Heart right ventricle (tissue), 16 donors: ENCODE measurements around the gene TFG. TPM values are rescaled to one million over a fixed set of nuclear protein-coding genes. Genes with fewer than 3 reads are reported as not detected.

Experiments used
- ATAC-seq, 8 donors: fragments of 200-7000 bp; cut with Tn5 transposase; one replicate each; pipeline ENCODE4 v1.9.1; 2020; ENCODE audit warnings: mild to moderate bottlenecking in 8 of 8, moderate library complexity in 8 of 8, moderate number of reproducible peaks in 1 of 8
- DNase-seq, 2 donors: peaks; one replicate each; pipeline ENCODE4 v3.0.0-alpha.2; 2020
- H3K27ac ChIP-seq, 10 donors: fragments of 200-600 bp; sonication (generic) in 2 of 10; one replicate each; pipeline versions ENCODE4 v1.5.0 to v1.8.0; 2020 to 2022; ENCODE audit warnings: mild to moderate bottlenecking in 3 of 10
- H3K27me3 ChIP-seq, 7 donors: fragments of 200-600 bp; one replicate each; pipeline ENCODE4 v1.8.0; 2021 to 2022; ENCODE audit warnings: mild to moderate bottlenecking in 2 of 7
- H3K36me3 ChIP-seq, 9 donors: fragments of 200-600 bp; sonication (generic) in 1 of 9; one replicate each; pipeline versions ENCODE4 v1.5.0 to v1.8.0; 2020 to 2022; ENCODE audit warnings: mild to moderate bottlenecking in 2 of 9
- H3K4me1 ChIP-seq, 9 donors: fragments of 200-600 bp; sonication (generic) in 1 of 9; one replicate each; pipeline versions ENCODE4 v1.5.0 to v1.8.0; 2020 to 2022; ENCODE audit warnings: mild to moderate bottlenecking in 4 of 9
- H3K4me3 ChIP-seq, 10 donors: fragments of 200-600 bp; sonication (generic) in 2 of 10; one replicate each; pipeline versions ENCODE4 v1.5.0 to v1.8.0; 2020 to 2022; ENCODE audit warnings: mild to moderate bottlenecking in 7 of 10, moderate library complexity in 2 of 10
- H3K9me3 ChIP-seq, 11 donors: fragments of 200-600 bp in 10 of 11; sonication (generic) in 2 of 11; one replicate each; pipeline versions ENCODE4 v1.5.0 to v1.8.0; 2013 to 2022; ENCODE audit warnings: mild to moderate bottlenecking in 2 of 11, control low read depth in 1 of 11, moderate library complexity in 1 of 11
- CTCF ChIP-seq, 9 donors: fragments of 200-600 bp; sonication (generic) in 2 of 9; IDR thresholded peaks; one replicate each; pipeline versions ENCODE4 v1.5.0 to v1.8.0; 2021 to 2022; ENCODE audit warnings: antibody characterized with exemption in 9 of 9, mild to moderate bottlenecking in 5 of 9, moderate library complexity in 1 of 9
- WGBS, 2 donors: extraction: QIAGEN DNeasy Blood & Tissue Kit; methylation state at CpG; one replicate each; pipeline ENCODE4 v1.1.7; 2013; ENCODE audit warnings: inconsistent platforms in 1 of 2; 5-methylcytosine and 5-hydroxymethylcytosine counted together
- intact Hi-C, 10 donors: fragments of 100-400 bp; cut with DNase I; formaldehyde crosslinking; loops; one replicate each; pipeline versions ENCODE4 v1.11.1 to v1.14.2; 2022
- polyA plus RNA-seq, 2 donors: library from polyadenylated mRNA; stranded (reverse); fragments of 200-250 nt; gene quantifications; one replicate each; pipeline ENCODE4 v1.2.3, GENCODE V29; 2013
- total RNA-seq, 10 donors: library from RNA; stranded (reverse); fragmentation: NEBNext Ultra II Directional in 3 of 10; extraction: Animal tissue kit (Norgen Biotek cat#: 25700) in 3 of 10; gene quantifications; one replicate each; pipeline versions ENCODE4 v1.2.1 to v1.2.4, GENCODE V29; 2021 to 2023
- donor health status: Arrhythmogenic right ventricular cardiomyopathy.
- donor health status: ischemic (EF 13 %, LVEDD 7.1; RV severe dilation, severe dysfunction).
- donor health status: healthy with polysubstance abuse.
- donor health status: DM: no; HTN: yes; CAD: no.
- donor health status: DM: no; HTN: no; CAD: no.
- donor health status: ischemic (EF 25% LVEDD 6.9; RV normal size, moderate dysfunction).
- donor health status: ischemic (EF 25% LVEDD 5.7; RV mildly dilated, moderate dysfunction).
- donor health status: healthy.
- donor health status: DM: yes; HTN: yes; CAD: no.
- donor health status: Ischemic cardiomyopathy.
- donor health status: ischemic (EF 35%, LVEDD 5.7; RV mildly dilated, moderate dysfunction).
- donor health status: nonischemic (EF 11% LVEDD 7.7; RV severe dilation, severe dysfunction).
- donor health status: DM: yes; HTN: yes; CAD: no.
- donor health status: PGD.
- donor health status: ischemic (EF 29% LVEDD 5.4; RV normal size, mild dysfunction).
- donor health status: nonischemic (EF 23%, LVEDD 6.1; RV moderate dilation, normal function).

The TFG gene
- total and polyA plus RNA-seq, 12 donors = 44.6 to 98.4 (median 92.4) TPM

- TF ChIP-seq CTCF (IDR thresholded peaks at IDR 0.05) = no peak
These were observed 60.4 kb downstream of the TFG start for GRCh38 chr3:100769693-100770092.

GRCh38 chr3:100775226-100775625 is 65.9 kb downstream of the TFG start:
- intact Hi-C loops = no loop called here
- DNase-seq (no peak), ATAC-seq (no peak)
- Histone ChIP-seq H3K27ac (no peak overlapping the region), H3K27me3 (no peaks in the 10 kb centered on the region), H3K9me3 (no peaks in the 10 kb centered on the region), H3K4me1 (no peaks in the 10 kb centered on the region), H3K36me3 (peaks cover 0 to 38% (median 0%) of the 10 kb centered on the region in 9 donors), H3K4me3 (no peak overlapping the region)
- 90 to 97% methylated on average over 3 of the region's 3 CpGs for WGBS, 2 donors
- no peak for TF ChIP-seq CTCF (IDR thresholded peaks at IDR 0.05)

More at GRCh38 chr3:100769693-100770092, 60.4 kb downstream of the TFG start:
- DNase-seq (no peak), ATAC-seq (no peak)
- intact Hi-C loops = no loop called here
- 73 to 77% methylated on average over 3 of the region's 3 CpGs for WGBS, 2 donors
- H3K36me3 ChIP-seq = peaks cover 0 to 34% (median 0%) of the 10 kb centered on the region in 9 donors
- no peak overlapping the region for H3K27ac ChIP-seq
- H3K4me3 ChIP-seq = no peak overlapping the region
- no peaks in the 10 kb centered on the region for H3K9me3 ChIP-seq
- H3K27me3 ChIP-seq = no peaks in the 10 kb centered on the region
- H3K4me1 ChIP-seq = no peaks in the 10 kb centered on the region

GRCh38 chr3:100775669-100776068 is 66.4 kb downstream of the TFG start:
- DNase-seq (no peak), ATAC-seq (peak in 4 of 8 donors; percentile 9 to 59 (median 38))
- H3K9me3 ChIP-seq = no peaks in the 10 kb centered on the region
- no peaks in the 10 kb centered on the region for H3K27me3 ChIP-seq
- H3K4me1 ChIP-seq = no peaks in the 10 kb centered on the region
- H3K4me3 ChIP-seq = no peak overlapping the region
- intact Hi-C loops = no loop called here
- TF ChIP-seq CTCF (IDR thresholded peaks at IDR 0.05) = no peak
- no peak overlapping the region for H3K27ac ChIP-seq
- peaks cover 0 to 34% (median 0%) of the 10 kb centered on the region in 9 donors for H3K36me3 ChIP-seq

GRCh38 chr3:100776097-100776729 is 66.9 kb downstream of the TFG start:
- TF ChIP-seq CTCF (IDR thresholded peaks at IDR 0.05) = no peak
- H3K27me3 ChIP-seq = no peaks in the 10 kb centered on the region
- no peaks in the 10 kb centered on the region for H3K9me3 ChIP-seq
- DNase-seq (no peak), ATAC-seq (peak in 1 of 8 donors; percentile 24)
- intact Hi-C loops = no loop called here
- no peak overlapping the region for H3K4me3 ChIP-seq
- H3K27ac ChIP-seq = no peak overlapping the region
- H3K36me3 ChIP-seq = peaks cover 0 to 33% (median 0%) of the 10 kb centered on the region in 9 donors
- H3K4me1 ChIP-seq = no peaks in the 10 kb centered on the region
- WGBS, 2 donors = 93% methylated on average over 2 of the region's 2 CpGs
